ENCODE results near the gene IL4R. TPM values are rescaled to one million over a fixed set of nuclear protein-coding genes. Genes with fewer than 3 reads are reported as not detected.

Gene IL4R
- total RNA-seq, 1 experiment from 2014 or later: 29.6 TPM

DNA sequence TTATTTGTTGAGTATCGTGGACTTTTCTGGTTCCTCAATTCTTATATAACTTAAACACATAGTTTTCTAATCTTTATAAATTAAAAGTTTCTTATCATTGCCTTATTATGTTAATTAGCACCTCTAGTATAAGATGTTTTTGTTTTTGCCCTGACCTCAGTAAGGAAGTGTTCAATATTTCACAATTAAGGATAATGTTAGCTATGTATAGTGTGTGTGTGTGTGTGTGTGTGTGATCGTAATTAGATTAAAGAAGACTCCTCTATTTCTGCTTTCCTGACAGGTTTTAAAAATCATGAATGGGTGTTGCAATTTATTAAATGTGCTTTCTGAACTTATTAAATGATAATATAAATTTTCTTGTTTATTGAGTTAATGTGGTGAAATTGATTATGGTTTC, 100.2 kb downstream of the IL4R start:
- Histone ChIP-seq H3K36me3 (ENCODE audit: control insufficient read depth in 1 of 2, insufficient read depth in 2 of 2, low read length in 2 of 2) (no peaks in the 10 kb centered on the region), H3K27me3 (ENCODE audit: insufficient read depth, low read length) (no peaks in the 10 kb centered on the region), H3K79me2 (ENCODE audit: insufficient read depth, low read length) (no peaks in the 10 kb centered on the region), H3K27ac (ENCODE audit: low read depth, low read length) (no peak overlapping the region), H3K4me2 (ENCODE audit: low read length) (no peak overlapping the region), H4K20me1 (ENCODE audit: insufficient read depth) (no peaks in the 10 kb centered on the region), H3K4me3 (replicated peaks in 1 of 2; ENCODE audit: low read depth in 1 of 2, low read length in 2 of 2) (no peak overlapping the region), H3K4me1 (ENCODE audit: control insufficient read depth in 1 of 2, insufficient read depth in 2 of 2, low read length in 2 of 2) (no peaks in the 10 kb centered on the region), H3K9ac (ENCODE audit: low read length) (no peak overlapping the region), H3K9me2 (ENCODE audit: insufficient read depth) (no peaks in the 10 kb centered on the region), H2AFZ (ENCODE audit: low read depth, low read length, poor library complexity, severe bottlenecking) (no peak overlapping the region), H3K9me3 (ENCODE audit: control insufficient read depth in 1 of 2, insufficient read depth in 1 of 2, low read depth in 1 of 2, low read length in 2 of 2) (no peaks in the 10 kb centered on the region)
- ATAC-seq (no peak), DNase-seq (ENCODE audit: low read depth, low spot score) (no peak)
- POLR2A ChIA-PET: no interaction called here
- no peak for TF ChIP-seq SIN3A (IDR thresholded peaks at IDR 0.05; ENCODE audit: low read depth)
- no peak for TF ChIP-seq ELF1 (IDR thresholded peaks at IDR 0.05; ENCODE audit: borderline replicate concordance, low read depth)
- no peak for TF ChIP-seq CBX3 (IDR thresholded peaks at IDR 0.05; ENCODE audit: low read depth)
- no peak for TF ChIP-seq POLR2A (IDR thresholded peaks at IDR 0.05; ENCODE audit: borderline replicate concordance, extremely low read depth, insufficient read depth, insufficient read length)
- no peak for TF ChIP-seq EGR1 (IDR thresholded peaks at IDR 0.05; ENCODE audit: low read depth)
- RAD21 ChIA-PET (ENCODE audit: low non-redundant PET in 1 of 2, low total read pairs in 2 of 2, uncharacterized antibody in 2 of 2, unreplicated experiment in 2 of 2): no interaction called here
- intact Hi-C loops (cut with micrococcal nuclease): no loop called here
- BruUV-seq (replicated peaks): no TSS peak
- CTCF ChIA-PET: no interaction called here

Other genes starting within 250 kb of the IL4R start
- gene C16orf82, start 247.0 kb upstream of the IL4R start, total RNA-seq (2021; ENCODE audit: unreplicated experiment): not detected
- gene KDM8, start 110.4 kb upstream of the IL4R start, total RNA-seq (2021; ENCODE audit: unreplicated experiment): 5.3 TPM
- gene NSMCE1, start 45.2 kb upstream of the IL4R start, total RNA-seq (2021; ENCODE audit: unreplicated experiment): 85.6 TPM
- gene IL21R, start 88.2 kb downstream of the IL4R start, total RNA-seq (2021; ENCODE audit: unreplicated experiment): 1.2 TPM
- 97.5 TPM for gene GTF3C1, start 235.9 kb downstream of the IL4R start, total RNA-seq (2021; ENCODE audit: unreplicated experiment)
- 23.8 TPM for gene KATNIP, start 236.2 kb downstream of the IL4R start, total RNA-seq (2021; ENCODE audit: unreplicated experiment)